Ishikawa (cell line): ENCODE results near the gene COL20A1.

ENCODE experiments used
- CREB1 ChIP-seq: IDR thresholded peaks from 2 replicates; pipeline ENCODE4 v1.6.1; 2012; ENCODE audit warnings: low read depth
- EP300 ChIP-seq: IDR thresholded peaks from 2 replicates; pipeline ENCODE4 v1.6.1; 2012; ENCODE audit warnings: borderline replicate concordance
- REST ChIP-seq: IDR thresholded peaks from 2 replicates; pipeline ENCODE4 v1.6.1; 2012; ENCODE audit warnings: low read depth, mild to moderate bottlenecking
- TAF1 ChIP-seq: IDR thresholded peaks from 2 replicates; pipeline ENCODE4 v1.6.1; 2012; ENCODE audit warnings: low read depth, mild to moderate bottlenecking

GRCh38 chr20:63330084-63330760 is 37.2 kb downstream of the COL20A1 start:
- TF ChIP-seq REST (no peak), EP300 (no peak), CREB1 (no peak), TAF1 (no peak)
